Tongue (tissue), 2 donors: ENCODE measurements around the gene NOL9. TPM values are rescaled to one million over a fixed set of nuclear protein-coding genes. Genes with fewer than 3 reads are reported as not detected.
A peak's percentile ranks its signal among the peaks of the same experiment; 100 is the strongest.
"Not testable (repeated sequence)": the region's sequence is repeated elsewhere in the genome, so short reads cannot be mapped to it uniquely, and the experiment has no call there.

ENCODE experiments used
- DNase-seq: peaks from one replicate; pipeline ENCODE4 v3.0.0-alpha.2; 2015
- total RNA-seq: library from RNA; depleted of rRNA; stranded (reverse); fragments of >200 nt; gene quantifications from one replicate; pipeline ENCODE4 v1.2.3, GENCODE V29; 2014

Gene NOL9
- total RNA-seq, 1 donor from 2014 or later = 28.2 TPM

- peak; percentile 93 for DNase-seq
These were observed 52.1 kb downstream of the NOL9 start for GRCh38 chr1:6502000-6502891.

- DNase-seq = no peak
These were observed 53.0 kb downstream of the NOL9 start for GRCh38 chr1:6501279-6501813.

- DNase-seq = no peak
These were observed 53.6 kb downstream of the NOL9 start for GRCh38 chr1:6500544-6501278.

GRCh38 chr1:6499296-6499695, 55.0 kb downstream of the NOL9 start:
- no peak for DNase-seq

- DNase-seq = peak; percentile 62
These were observed 55.7 kb downstream of the NOL9 start for GRCh38 chr1:6498576-6499111.

- DNase-seq = no peak
These were observed 56.3 kb downstream of the NOL9 start for GRCh38 chr1:6497867-6498575.

GRCh38 chr1:6497215-6497866, 57.0 kb downstream of the NOL9 start:
- peak; percentile 65 for DNase-seq

- no peak for DNase-seq
These were observed 57.5 kb downstream of the NOL9 start for GRCh38 chr1:6496890-6497214.

GRCh38 chr1:6496365-6496721, 58.0 kb downstream of the NOL9 start:
- DNase-seq = no peak

GRCh38 chr1:6495540-6496364, 58.6 kb downstream of the NOL9 start:
- no peak for DNase-seq

- DNase-seq = peak; percentile 61
These were observed 59.3 kb downstream of the NOL9 start for GRCh38 chr1:6495041-6495441.

- no peak for DNase-seq
These were observed 59.7 kb downstream of the NOL9 start for GRCh38 chr1:6494627-6495026.

- DNase-seq = not testable (repeated sequence)
These were observed 60.5 kb downstream of the NOL9 start for GRCh38 chr1:6493834-6494223.

- DNase-seq = no peak
These were observed 62.3 kb downstream of the NOL9 start for GRCh38 chr1:6491966-6492365.

- DNase-seq = no peak
These were observed 62.8 kb downstream of the NOL9 start, which contains the start of gene PLEKHG5 for GRCh38 chr1:6491480-6491962. Gene PLEKHG5, minus strand, starts transcription at chr1:6491667. Its CDS starts 14,096 bp downstream, at chr1:6477571.

- DNase-seq = no peak
These were observed 63.2 kb downstream of the NOL9 start for GRCh38 chr1:6491081-6491449.

GRCh38 chr1:6490181-6491080, 63.9 kb downstream of the NOL9 start:
- DNase-seq = peak; percentile 74

GRCh38 chr1:6489799-6490180, 64.5 kb downstream of the NOL9 start:
- DNase-seq = peak; percentile 85

- no peak for DNase-seq
These were observed 64.9 kb downstream of the NOL9 start for GRCh38 chr1:6489383-6489765.
